GM23338 (cell line): ENCODE measurements around the gene AP1G1. TPM values are rescaled to one million over a fixed set of nuclear protein-coding genes. Genes with fewer than 3 reads are reported as not detected.

Experiments
- ATAC-seq: fragments of 200-7000 bp; cut with Tn5 transposase; 3 replicates; pipeline ENCODE4 v1.9.1; 2020
- DNase-seq: peaks from one replicate; pipeline ENCODE4 v3.0.0-alpha.2; 2015; ENCODE audit warnings: low spot score
- H2AFZ ChIP-seq: fragments of 200-600 bp; sonication (generic); 2 replicates; pipeline ENCODE4 v1.8.0; 2016; ENCODE audit warnings: antibody characterized with exemption, mild to moderate bottlenecking, moderate library complexity
- H3F3A ChIP-seq: fragments of 200-600 bp; sonication (generic); replicated peaks from 2 replicates; pipeline ENCODE4 v1.8.0; 2017; ENCODE audit warnings: antibody characterized with exemption, mixed run types, low read depth
- H3K27ac ChIP-seq: fragments of 200-600 bp; sonication (generic); 2 replicates; pipeline ENCODE4 v1.6.1; 2016; ENCODE audit warnings: low read depth
- H3K27me3 ChIP-seq: fragments of 200-600 bp; sonication (generic); 2 replicates; pipeline ENCODE4 v1.8.0; 2016; ENCODE audit warnings: mild to moderate bottlenecking, mixed run types, moderate library complexity; ENCODE audit not compliant: insufficient read depth
- H3K36me3 ChIP-seq: fragments of 200-600 bp; sonication (generic); 2 replicates; pipeline ENCODE4 v1.8.0; 2016; ENCODE audit warnings: mild to moderate bottlenecking; ENCODE audit not compliant: insufficient read depth
- H3K4me1 ChIP-seq: fragments of 200-600 bp; sonication (generic); 2 replicates; pipeline ENCODE4 v1.8.0; 2016; ENCODE audit warnings: mild to moderate bottlenecking, moderate library complexity; ENCODE audit not compliant: insufficient read depth
- H3K4me2 ChIP-seq: fragments of 200-600 bp; sonication (generic); 2 replicates; pipeline ENCODE4 v1.7.1; 2017; ENCODE audit warnings: mixed run types
- H3K4me3 ChIP-seq: fragments of 200-600 bp; sonication (generic); 2 replicates; pipeline ENCODE4 v1.6.1; 2016; ENCODE audit warnings: mixed run types
- H3K79me2 ChIP-seq: fragments of 200-600 bp; sonication (generic); replicated peaks from 2 replicates; pipeline ENCODE4 v1.8.0; 2017; ENCODE audit warnings: mild to moderate bottlenecking; ENCODE audit not compliant: insufficient read depth
- H3K9me2 ChIP-seq: fragments of 200-600 bp; sonication (generic); 2 replicates; pipeline ENCODE4 v1.8.0; 2017; ENCODE audit not compliant: insufficient read depth
- H4K20me1 ChIP-seq: fragments of 200-600 bp; sonication (generic); replicated peaks from 2 replicates; pipeline ENCODE4 v1.8.0; 2017; ENCODE audit warnings: mild to moderate bottlenecking; ENCODE audit not compliant: insufficient read depth
- H3K27ac Mint-ChIP-seq: 2 replicates; pipeline ENCODE4 v1.8.0; 2020; ENCODE audit warnings: inconsistent platforms, mild to moderate bottlenecking, moderate library complexity, mixed read lengths
- H3K27me3 Mint-ChIP-seq: 3 replicates; pipeline ENCODE4 v1.8.0; 2022; ENCODE audit warnings: low read depth, mild to moderate bottlenecking, moderate library complexity, mixed read lengths, inconsistent platforms; ENCODE audit not compliant: insufficient read depth, poor library complexity
- H3K36me3 Mint-ChIP-seq: 3 replicates; pipeline ENCODE4 v1.8.0; 2021; ENCODE audit warnings: low read depth, mild to moderate bottlenecking, inconsistent platforms, moderate library complexity, mixed read lengths
- H3K4me1 Mint-ChIP-seq: 3 replicates; pipeline ENCODE4 v1.8.0; 2020; ENCODE audit warnings: mild to moderate bottlenecking, inconsistent platforms, mixed read lengths
- H3K4me3 Mint-ChIP-seq: 3 replicates; pipeline ENCODE4 v1.8.0; 2021; ENCODE audit warnings: moderate library complexity, mild to moderate bottlenecking, inconsistent platforms, mixed read lengths
- H3K9me3 Mint-ChIP-seq: 3 replicates; pipeline ENCODE4 v1.8.0; 2020; ENCODE audit warnings: moderate library complexity, mild to moderate bottlenecking, inconsistent platforms, mixed read lengths
- CREB1 ChIP-seq: fragments of 250-450 bp; sonication (Bioruptor Pico); IDR thresholded peaks from 2 replicates; pipeline ENCODE4 v1.5.0; 2020; ENCODE audit warnings: low read depth, mild to moderate bottlenecking, moderate library complexity
- CTCF ChIP-seq, 2 experiments: fragments of 200-600 bp in 1 of 2; sonication (generic) in 1 of 2; conservative IDR thresholded peaks; 2 replicates each; pipeline versions ENCODE4 v1.5.1 to v1.6.1; 2016 to 2017; ENCODE audit warnings: antibody characterized with exemption in 2 of 2, low read depth in 2 of 2, mild to moderate bottlenecking in 2 of 2, moderate library complexity in 1 of 2
- ETS1 ChIP-seq: IDR thresholded peaks from 2 replicates; pipeline ENCODE4 v1.6.1; 2016; ENCODE audit warnings: antibody characterized with exemption
- EZH2 ChIP-seq: fragments of 200-600 bp; sonication (generic); IDR thresholded peaks from one replicate; pipeline ENCODE4 v1.8.0; 2017; ENCODE audit warnings: antibody characterized with exemption, mild to moderate bottlenecking, low read depth; ENCODE audit not compliant: unreplicated experiment
- EZH2phosphoT487 ChIP-seq: fragments of 200-600 bp; sonication (generic); IDR thresholded peaks from one replicate; pipeline ENCODE4 v1.8.1; 2018; ENCODE audit warnings: antibody characterized with exemption; ENCODE audit not compliant: unreplicated experiment
- JUNB ChIP-seq: IDR thresholded peaks from one replicate; pipeline ENCODE4 v1.6.1; 2016; ENCODE audit warnings: antibody characterized with exemption; ENCODE audit not compliant: unreplicated experiment
- NANOG ChIP-seq: IDR thresholded peaks from 2 replicates; pipeline ENCODE4 v1.6.1; 2016; ENCODE audit warnings: antibody characterized with exemption, borderline replicate concordance
- POLR2AphosphoS5 ChIP-seq: IDR thresholded peaks from 2 replicates; pipeline ENCODE4 v1.6.1; 2016; ENCODE audit warnings: antibody characterized with exemption, low read depth
- REST ChIP-seq: IDR thresholded peaks from one replicate; pipeline ENCODE4 v1.6.1; 2018; ENCODE audit warnings: antibody characterized with exemption; ENCODE audit not compliant: unreplicated experiment
- STAT1 ChIP-seq: IDR thresholded peaks from one replicate; pipeline ENCODE4 v1.6.1; 2016; ENCODE audit warnings: antibody characterized with exemption; ENCODE audit not compliant: unreplicated experiment
- ZNF114 ChIP-seq: fragments of 250-450 bp; sonication (Bioruptor Pico); IDR thresholded peaks from 2 replicates; pipeline ENCODE4 v1.5.0; 2020; ENCODE audit warnings: mild to moderate bottlenecking, moderate library complexity
- ZNF331 ChIP-seq: fragments of 250-450 bp; sonication (Bioruptor Pico); IDR thresholded peaks from 2 replicates; pipeline ENCODE4 v1.5.0; 2020; ENCODE audit warnings: low read depth, mild to moderate bottlenecking, moderate library complexity
- ZNF462 ChIP-seq: fragments of 250-450 bp; sonication (Bioruptor Pico); IDR thresholded peaks from 2 replicates; pipeline ENCODE4 v1.5.0; 2020; ENCODE audit warnings: mild to moderate bottlenecking, moderate library complexity
- polyA plus RNA-seq: library from polyadenylated mRNA; unstranded; fragments of >200 nt; fragmentation: Nextera tagmentation; extraction: Ambion mirVana; gene quantifications from 2 replicates; pipeline ENCODE4 v1.2.1, GENCODE V29; 2016
- total RNA-seq: library from RNA; depleted of rRNA; stranded (reverse); fragments of >200 nt; shearing (Covaris generic); gene quantifications from 2 replicates; pipeline ENCODE4 v1.2.3, GENCODE V29; 2014

The AP1G1 gene
- total and polyA plus RNA-seq, 2 experiments from 2014 or later = 16.3 to 73.3 TPM

GRCh38 chr16:71681360-71681759 is 127.3 kb downstream of the AP1G1 start:
- Histone ChIP-seq H3K9me2 (no peaks in the 10 kb centered on the region), H3K4me2 (no peak overlapping the region), H3K79me2 (no peaks in the 10 kb centered on the region), H3F3A (no peaks in the 10 kb centered on the region), H3K4me3 (no peak overlapping the region), H4K20me1 (0 out of 2 replicates have a peak, but pooled peaks cover 4% of the 10 kb centered on the region), H3K4me1 (no peaks in the 10 kb centered on the region), H2AFZ (no peak overlapping the region), H3K27me3 (no peaks in the 10 kb centered on the region), H3K36me3 (peaks cover 26% of the 10 kb centered on the region), H3K27ac (no peak overlapping the region)
- Mint-ChIP-seq H3K4me3 (no peak overlapping the region), H3K27me3 (peaks cover 3% of the 10 kb centered on the region), H3K36me3 (peaks cover 52% of the 10 kb centered on the region), H3K9me3 (no peaks in the 10 kb centered on the region), H3K27ac (no peak overlapping the region), H3K4me1 (no peaks in the 10 kb centered on the region)
- DNase-seq (no peak), ATAC-seq (no peak)
- TF ChIP-seq NANOG = no peak
- TF ChIP-seq POLR2AphosphoS5 = no peak
- TF ChIP-seq ZNF331 (CRISPR knock-in tag) = no peak
- no peak for TF ChIP-seq STAT1
- no peak for TF ChIP-seq CREB1 (CRISPR knock-in tag)
- no peak for TF ChIP-seq EZH2
- no peak for TF ChIP-seq JUNB
- TF ChIP-seq ZNF114 = no peak
- TF ChIP-seq REST = no peak
- no peak for TF ChIP-seq EZH2phosphoT487
- no peak for TF ChIP-seq CTCF (conservative IDR thresholded peaks at IDR 0.05; ENCODE audit: low read depth in 2 of 2)
- TF ChIP-seq ETS1 = no peak
- TF ChIP-seq ZNF462 (CRISPR knock-in tag) = no peak
